Activated T-cell treated with anti-CD3 and anti-CD28 coated beads for 1 hour (primary cell): ENCODE results near the gene INPP4B.
A peak's percentile ranks its signal among the peaks of the same experiment; 100 is the strongest.

Experiments used
- DNase-seq: peaks from one replicate; pipeline ENCODE4 v3.0.0-alpha.2; 2020; ENCODE audit warnings: low read depth

INPP4B gene

DNA sequence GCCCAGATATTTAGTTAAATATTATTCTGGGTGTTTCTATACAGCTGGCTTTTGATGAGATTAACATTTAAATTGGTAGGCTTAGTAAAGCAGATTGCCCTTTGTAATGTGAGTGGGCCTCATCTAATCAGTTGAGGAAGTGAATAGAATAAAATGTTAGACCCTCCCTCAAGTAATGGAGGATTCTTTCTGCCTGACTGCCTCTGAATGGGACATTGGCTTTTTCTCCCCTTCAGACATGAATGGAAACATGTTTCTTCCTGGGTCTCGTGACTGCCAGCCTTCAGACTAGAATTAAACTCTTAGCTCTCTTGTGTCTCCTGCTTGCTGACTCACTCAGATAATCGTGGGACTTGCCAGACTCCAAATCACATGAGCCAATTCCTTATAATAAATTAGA lies 266.7 kb downstream of the INPP4B start:
- DNase-seq = no peak

DNA sequence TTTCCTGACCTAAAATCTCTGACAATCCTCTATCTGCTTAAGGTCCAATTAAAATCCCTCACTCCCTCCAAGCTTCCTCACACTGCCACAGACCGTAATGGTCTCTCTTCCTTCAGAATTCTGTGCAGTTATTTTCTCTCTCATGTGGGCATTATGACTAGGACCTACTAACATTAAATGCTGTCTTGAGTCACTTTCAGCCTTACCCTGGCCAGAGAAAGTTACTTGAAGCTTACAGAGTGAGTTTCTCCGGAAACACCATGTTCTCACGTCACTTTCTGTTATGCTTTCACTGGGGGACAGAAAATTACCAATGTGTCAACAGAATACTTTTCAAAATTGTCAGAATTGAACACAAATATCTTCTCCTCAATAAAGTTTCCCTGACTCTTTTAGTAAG lies 271.8 kb downstream of the INPP4B start:
- no peak for DNase-seq

DNA sequence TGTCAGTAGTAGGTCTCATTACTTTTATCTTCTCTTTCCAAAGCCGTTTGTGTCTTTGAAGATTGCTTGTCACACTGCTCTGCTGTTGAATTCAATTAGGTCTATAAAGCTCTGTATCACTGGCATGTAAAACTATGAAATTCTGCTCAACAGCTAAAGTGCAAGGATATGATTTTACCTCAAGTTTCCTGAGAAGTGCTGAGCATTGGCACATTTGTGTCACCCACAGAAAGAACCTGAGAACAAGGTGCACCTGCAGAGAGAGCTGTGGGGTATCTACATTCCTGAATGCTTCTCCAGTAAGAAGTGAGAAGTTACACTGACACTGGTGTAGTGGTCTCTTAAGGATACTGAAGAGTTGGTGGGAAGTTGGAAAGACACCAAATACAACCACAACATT lies 274.0 kb downstream of the INPP4B start:
- DNase-seq = no peak

DNA sequence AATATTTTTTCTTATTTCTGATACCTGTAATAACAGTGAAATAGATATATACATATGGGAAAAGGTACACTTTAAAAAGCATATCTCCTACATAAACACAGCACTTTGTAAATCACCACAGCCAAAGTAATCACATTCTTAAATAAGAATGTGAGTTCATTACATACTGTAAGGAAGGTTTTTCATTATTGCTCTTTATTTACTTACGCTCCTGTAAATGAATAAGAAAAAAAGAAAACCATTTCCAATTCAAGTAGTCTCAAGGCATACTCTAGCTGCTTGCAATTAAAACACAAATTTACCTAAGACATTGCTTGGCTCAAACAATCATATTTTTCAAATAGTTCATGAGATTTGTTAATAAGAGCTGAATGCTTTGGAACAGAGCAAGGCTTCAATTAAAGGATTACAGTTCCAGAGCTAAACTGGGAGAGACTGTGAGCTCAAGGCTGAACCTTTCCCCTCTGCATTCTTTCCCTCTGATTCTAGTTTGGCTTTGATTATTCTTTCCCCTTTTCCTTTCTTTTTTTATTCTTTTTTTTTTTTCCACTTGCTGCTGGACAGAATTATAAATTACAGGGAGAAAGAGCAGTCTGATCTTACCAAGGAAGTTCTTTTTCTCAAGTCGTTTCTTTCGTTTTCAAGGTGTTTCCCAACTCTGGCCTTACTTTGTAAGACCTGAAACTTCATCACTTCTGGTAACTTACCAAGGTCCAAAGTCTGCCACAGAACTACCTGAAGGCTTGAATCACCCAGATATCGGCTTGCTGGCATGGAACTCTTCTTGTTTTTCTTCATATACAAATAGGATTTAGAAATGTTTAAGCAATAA lies 278.3 kb downstream of the INPP4B start:
- no peak for DNase-seq

DNA sequence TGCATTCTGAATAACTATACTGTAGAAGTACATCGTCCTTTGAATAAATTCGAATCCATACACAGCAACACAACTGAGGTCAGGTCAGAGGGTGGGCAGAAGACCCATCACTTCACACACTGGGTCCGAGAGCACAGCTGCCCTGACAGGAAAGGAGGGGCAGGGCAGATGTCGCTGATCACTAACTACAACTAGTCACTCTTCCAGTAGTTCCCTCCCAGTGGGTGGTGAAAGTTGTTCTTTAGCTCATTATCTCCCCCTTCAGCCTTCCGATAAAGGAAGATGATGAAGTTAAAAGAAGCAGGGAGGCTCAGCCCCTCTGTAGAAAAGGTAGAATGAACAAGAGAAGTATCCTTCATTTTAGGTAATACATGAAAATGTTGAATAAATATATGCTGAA lies 278.9 kb downstream of the INPP4B start:
- peak; percentile 27 for DNase-seq

DNA sequence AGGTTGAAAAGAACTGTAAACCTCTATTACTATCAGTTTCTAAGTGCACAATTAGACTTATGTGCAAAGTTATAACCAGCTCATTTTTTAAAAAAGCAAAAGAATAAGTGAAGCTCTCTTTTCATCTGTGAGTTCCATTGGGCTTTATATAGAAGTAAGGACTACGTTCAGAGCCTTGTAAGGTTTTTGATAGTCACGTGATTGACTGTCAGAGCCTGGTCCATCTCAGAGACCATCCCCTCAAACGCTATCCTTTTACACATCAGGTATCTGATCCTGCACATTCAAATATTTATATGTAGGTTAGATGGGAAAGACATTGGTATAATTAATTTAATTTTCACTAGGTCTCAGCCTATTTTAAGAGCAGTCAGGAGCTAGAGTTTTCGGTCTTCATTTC lies 279.3 kb downstream of the INPP4B start:
- DNase-seq = no peak

DNA sequence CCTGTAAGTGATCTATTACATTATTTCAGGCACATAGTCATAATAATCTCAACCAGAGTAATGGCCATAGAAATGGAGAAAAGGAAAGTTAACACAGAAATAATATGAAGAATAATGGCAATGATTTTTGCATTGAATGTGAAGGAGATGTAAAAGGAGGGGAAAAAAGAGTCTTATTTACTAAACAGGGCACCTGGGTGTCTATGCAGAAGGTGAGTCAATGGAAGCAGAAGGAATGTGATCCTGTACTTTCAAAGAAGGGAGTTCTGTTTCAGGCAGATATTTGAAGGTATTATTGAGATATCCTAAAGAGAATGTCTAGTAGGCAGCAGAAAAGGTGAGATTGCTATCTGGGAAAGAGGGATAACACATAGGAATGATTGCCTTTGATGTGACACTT lies 279.9 kb downstream of the INPP4B start:
- DNase-seq = no peak

DNA sequence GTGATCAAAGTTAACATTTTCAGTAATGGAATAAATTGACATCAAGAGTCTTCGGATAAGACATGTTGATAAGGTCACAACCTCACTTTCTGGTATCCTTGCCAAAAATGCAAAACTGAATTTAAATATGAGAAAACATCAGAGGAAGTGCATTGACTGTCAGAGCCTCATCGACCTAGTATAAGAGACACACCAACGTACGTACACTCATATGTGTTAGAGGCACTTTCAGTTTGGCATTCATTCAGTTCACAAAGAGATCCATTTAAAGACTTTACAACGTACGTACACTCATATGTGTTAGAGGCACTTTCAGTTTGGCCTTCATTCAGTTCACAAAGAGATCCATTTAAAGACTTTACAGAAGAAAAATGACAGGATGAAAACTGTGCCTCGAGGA lies 280.3 kb downstream of the INPP4B start:
- no peak for DNase-seq

DNA sequence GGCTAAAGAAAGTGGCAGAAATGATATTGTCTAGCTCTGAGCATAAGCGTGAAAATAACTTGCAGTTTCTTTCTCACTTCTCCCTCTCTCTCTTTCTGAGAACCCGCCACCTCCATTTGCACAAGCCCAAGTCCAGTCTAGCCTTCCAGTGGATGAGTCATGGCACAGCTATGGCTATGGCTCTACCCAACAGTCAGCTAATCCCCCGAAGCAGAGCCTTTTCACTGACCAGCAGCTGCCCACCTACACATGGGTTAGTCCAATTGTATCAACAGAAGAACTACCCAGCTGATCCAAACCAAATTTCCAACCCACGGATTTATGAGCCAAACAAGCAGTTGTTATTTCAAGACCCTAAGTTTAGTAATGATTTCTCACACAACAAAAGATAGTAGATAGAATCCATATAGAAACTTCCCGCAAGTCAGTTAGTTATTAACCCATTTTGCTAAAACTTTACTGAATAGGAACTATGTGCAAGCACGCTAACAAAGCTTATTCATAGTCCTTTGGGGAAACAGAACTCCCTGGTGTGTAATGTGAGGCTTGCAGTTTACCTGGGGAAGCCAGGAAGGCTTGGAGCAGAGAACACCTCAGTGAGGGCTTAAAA lies 282.3 kb downstream of the INPP4B start:
- DNase-seq = no peak

DNA sequence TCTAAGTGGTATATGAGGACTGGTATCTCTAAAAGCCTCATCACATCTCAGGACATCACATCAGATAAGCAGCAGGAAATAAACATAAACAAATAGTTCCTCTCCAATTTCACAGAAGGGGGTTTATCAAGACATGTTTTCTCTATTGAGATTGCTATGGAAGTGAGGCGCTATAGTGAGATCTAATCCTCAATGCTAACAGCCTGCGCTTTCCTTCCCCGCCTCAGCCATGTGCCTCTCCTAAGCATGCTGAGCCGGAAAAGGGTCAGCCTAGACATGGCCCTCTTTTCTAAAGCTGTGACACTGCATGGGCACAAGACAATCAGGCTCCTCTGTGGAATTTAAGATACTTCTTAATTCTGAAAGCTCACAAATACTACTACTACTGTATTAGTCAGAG lies 286.1 kb downstream of the INPP4B start:
- no peak for DNase-seq

DNA sequence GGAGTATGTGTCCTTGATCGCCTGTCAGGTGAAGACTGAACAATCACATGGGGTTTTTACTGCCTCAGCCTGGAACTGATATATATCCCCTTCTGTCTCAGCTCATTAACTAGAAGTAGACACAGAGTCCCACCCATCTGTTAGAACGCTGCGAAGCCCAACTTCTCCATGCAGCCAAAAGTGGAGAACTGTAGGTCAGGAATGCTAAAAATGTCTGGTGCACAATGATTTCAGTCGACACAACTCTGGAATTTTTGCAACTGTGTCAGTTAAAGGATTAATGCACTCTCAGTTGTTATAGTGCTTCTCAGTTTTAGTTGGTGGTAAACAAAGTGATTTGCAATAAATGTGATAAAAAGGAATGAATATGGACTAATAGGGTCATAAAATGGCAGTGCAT lies 287.2 kb downstream of the INPP4B start:
- DNase-seq = no peak

DNA sequence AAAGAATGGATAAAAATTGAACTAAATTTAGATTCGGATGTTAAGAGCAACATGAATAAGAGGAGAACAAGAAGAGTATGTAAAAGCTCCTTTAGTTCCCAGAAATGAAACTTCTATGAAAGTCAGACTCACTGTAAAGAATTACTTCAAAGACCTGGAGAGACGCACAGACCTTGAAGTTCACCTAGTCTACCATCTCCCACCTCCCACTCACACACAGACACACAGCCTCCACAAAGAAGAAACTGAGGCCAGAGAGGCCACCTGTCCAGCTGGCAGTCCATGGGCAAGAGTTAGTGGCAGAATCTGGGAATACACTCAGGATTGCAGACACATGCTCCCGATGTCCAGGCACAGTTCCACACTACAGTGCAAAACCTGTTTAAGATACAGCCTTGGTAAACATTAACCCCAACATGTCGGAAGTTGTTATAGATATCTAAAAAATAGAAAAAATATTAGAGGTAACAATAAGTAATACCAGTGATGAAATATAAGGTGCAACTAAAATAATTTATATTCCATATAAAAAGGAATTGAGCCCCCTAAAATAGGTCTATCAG lies 288.8 kb downstream of the INPP4B start:
- no peak for DNase-seq

DNA sequence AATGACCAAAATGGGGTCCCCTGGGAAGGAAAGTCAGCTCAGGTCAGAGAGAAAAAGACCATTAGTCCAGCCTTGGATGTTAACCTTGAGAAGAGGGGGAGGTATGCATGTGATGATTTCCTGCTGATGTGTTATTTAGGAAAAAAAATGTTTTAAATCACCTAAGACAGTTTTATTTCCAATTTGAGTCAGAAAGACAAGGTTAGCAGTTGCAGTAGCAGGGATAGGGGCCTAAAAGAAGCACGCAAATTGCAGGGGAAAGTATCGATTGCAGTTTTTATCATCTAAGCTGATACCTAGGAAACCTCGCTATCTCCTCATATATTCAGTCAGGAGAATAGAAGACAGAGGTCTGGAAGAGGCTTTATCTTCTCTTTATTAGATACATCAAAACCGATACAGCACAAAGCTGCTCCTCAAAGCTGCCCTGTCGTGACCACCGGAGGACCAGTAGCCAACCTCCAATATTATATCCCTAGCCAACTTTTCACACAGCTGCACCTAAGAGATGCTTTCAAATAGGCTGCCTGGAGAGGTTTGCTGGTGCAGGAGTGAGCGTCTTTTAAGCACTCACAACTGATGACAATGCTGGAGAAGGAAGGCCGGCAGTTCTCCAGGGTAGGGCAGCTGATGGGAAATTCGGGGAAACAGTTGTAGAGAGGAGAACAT lies 289.4 kb downstream of the INPP4B start:
- DNase-seq = no peak

DNA sequence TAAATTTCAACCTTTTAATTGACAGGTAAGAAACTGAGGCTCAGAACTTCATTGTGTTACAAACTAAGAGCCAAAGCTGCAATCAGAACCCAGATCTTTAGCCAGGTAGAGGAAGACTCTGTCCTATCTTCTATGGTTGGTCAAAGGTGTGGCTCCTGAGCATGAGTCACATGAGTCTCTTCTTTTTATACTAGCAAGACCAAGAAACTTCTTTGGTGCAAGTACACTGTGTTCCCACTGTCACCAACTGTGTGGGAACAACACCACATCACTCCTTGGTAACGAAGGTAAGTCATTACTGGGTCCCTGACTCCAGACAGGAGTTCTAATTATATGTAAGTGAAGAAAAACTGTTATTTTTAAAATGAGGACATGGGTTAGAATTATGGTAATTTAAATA lies 290.1 kb downstream of the INPP4B start:
- DNase-seq = no peak

DNA sequence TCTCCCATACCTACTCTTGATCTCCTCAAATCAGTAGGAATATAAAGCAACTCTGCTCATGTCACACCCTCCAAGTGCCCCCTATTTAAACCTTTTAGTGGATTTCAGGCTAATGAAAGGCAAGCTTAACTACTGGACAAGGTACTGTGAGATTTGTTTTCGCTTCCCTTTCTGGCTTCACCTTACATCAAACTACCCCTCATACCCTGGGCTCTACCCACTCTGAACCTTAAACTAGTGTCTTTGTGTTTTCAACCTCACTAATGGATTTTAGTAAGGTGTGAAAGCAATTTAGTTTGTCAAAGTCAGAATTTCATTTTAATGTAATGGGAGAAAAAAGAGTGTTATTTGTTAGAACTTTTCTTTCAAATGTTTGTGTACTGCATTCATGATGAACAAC lies 291.7 kb downstream of the INPP4B start:
- DNase-seq = no peak

DNA sequence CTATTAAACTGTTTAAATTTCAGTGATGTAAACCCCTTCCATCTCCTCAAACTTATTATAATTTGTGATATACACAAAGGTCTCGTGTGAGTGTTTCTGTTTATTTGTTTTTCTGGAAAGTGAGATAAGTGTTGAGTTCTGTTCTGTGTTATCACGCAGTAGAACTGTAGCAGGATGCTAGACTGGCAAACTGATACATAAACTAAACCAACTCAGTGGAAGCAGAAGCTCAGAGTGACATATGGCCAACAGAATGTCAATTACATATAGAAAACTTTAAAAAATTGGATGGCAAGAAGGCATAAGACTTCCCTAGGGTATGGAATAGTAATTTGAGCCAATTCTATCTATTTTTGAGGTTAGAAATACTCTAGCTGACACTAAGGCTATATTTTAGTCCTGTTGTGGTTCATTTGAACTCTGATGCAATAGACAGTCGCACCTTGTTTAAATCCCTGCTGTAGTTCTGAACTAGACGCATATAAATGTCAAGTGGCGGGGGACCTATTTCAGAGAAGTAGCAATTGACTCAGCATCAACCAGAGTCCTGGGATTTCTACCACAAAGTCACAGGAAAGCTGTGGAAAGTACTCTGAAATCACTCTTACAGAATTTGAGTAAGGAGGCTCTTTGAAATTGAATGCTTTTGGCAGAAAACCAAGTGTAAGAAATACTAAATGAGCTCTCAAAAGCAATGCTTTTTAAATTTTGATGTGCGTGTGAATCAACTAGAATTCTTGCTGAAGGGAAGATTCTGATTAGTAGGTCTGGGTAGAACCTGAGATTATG lies 294.4 kb downstream of the INPP4B start:
- no peak for DNase-seq

DNA sequence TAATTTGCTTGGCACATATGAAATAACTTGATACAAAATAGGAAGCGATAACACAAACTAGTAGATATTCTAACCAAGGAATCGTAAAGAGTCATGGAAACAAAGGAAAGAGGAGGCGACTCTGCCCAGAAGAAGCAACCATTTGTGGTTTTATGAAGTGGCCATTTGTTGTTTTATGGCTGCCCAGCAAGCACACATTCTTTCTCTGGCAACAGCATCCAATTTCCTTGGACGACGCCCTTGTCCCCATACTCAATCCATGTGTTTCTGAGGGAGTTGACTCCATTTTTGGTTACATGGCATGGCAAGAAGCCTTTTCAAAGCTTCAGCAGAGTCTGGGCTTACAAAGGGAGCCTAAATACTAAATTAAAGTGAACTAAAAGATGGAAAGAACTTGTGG lies 295.1 kb downstream of the INPP4B start:
- no peak for DNase-seq

DNA sequence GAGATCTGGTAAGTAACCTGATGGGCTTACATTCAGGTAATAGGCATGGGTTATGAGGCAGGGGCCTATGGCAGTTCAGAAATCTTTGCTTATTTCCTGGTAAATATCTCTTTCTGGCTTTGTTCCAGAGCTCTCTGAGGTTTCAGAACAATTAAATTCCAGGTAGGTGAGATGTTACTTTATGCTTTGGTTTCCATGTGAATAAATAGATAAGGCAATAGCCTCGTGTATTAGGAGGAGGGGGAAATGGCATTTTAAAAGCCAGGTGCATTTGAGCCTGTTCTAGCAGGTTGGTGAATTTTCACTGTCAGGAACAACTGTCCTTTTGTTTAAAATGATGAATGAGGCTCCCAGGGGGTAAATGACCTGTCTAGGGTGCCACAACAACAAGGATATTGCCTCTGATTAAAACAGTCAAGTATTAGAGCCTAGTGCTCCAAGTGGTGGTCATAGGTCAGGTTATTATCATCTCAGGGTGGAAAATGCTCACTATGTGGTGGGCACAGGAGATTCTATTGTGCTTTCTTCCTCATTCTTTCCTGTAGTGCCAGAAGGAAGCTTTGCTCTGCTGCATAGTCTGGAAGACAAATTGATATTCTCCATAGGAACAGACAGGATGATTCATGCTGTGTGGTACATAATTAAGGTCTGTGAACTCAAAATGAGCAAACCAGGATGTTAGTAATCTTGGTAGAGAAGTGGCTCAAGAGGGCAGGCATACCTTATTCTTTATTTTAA lies 296.2 kb downstream of the INPP4B start:
- no peak for DNase-seq

DNA sequence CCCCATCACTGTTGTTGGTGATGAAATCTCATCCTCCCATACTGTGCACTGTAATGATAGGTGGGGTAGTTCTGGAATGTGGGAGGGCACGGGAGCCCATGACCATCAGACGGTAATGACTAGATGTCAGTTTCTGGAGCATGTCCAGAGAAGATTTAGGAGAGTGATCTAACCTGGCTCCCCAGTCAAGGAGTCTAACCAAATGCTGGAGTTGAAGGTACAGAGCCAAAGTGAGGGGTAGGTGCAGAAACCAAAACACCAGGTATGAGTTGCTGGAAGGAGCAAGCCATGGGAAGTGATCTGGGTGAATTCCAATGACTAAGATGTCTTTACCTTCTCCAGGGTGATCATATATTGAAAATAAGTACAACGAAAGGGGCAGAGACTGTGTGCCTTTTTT lies 296.9 kb downstream of the INPP4B start:
- no peak for DNase-seq

DNA sequence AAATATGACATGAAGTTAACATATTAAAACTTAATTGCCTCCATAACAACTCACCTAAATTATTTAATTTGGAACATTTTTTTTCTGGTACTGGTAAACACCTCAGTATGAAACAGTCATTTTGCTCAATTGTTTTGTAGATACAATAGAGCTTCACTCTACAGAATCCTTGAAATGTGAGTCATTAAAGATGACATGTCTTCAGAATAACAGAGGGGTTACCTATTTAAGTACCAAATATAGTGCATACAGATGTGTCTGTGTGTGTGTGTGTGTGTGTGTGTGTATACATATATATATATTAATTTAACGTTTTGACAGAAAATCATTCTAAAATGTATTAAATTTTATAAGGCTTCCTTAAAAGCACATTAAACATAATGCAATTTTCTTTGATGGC lies 297.6 kb downstream of the INPP4B start:
- no peak for DNase-seq

DNA sequence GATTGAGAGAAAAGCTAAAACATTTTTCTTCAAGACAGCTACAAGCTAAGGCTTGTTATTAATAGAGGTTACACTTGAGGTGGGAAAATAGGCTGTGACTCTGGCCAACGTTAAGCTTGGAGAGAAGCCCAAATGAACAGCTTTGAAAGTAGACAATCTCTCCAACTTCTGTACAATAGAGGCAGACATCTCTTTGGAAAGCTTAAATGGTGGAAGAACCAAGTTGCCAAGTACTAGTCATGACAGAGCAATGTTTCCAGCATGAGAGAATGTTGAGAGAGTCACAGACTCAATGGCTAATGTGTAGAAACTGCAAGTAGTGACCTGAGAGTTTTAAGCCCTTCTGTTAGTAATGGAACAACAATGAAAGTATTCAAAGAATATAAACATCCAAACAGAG lies 298.1 kb downstream of the INPP4B start:
- no peak for DNase-seq

DNA sequence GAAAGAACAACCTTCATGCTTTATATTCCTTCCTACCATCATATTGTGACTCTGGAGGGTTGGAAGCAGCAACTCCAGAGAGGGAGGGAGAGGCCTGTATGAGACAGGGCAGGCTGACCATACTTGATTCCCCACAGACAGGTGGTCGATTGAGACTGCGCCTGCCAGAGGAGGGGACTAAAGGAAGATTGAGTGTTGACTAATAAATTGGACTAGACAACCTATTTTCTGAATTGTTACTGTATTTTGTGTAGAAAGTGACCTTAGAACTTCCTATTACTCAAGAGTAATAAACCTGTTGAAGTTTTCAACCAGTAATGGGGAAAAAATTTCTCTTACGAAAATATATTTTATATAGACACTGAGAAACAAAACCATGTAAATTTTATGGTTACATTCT lies 301.5 kb downstream of the INPP4B start:
- no peak for DNase-seq
